ENCODE results near the gene LYPD6B. TPM values are rescaled to one million over a fixed set of nuclear protein-coding genes. Genes with fewer than 3 reads are reported as not detected.
A peak's percentile ranks its signal among the peaks of the same experiment; 100 is the strongest.

Gene LYPD6B
- total RNA-seq, 2 experiments from 2014 or later, result not detected

DNA sequence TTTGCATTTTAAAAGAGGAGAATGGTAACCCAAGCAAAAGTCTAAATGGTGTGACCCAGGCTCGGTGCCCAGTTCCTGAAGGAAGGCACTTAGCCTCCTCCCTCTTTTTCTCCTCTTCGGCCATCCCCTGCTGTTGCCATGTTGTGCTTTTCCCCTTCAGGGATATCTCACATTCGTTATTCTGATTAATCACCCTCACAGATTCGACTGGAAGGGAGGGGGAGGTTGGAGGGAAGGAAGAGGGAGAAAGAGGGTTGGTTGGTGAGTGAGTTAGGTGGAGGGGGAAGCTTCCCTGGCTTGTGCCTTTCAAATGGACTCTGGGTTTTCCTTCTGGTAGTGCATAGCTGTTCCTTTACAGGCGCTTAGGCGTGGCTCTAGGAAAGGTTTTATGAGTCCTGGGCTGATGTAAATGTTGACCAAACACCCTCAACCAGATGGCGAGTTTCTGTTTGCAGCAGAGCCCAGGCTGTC lies 39.0 kb upstream of the LYPD6B start:
- H3K9me3 Mint-ChIP-seq, result no peaks in the 10 kb centered on the region
- ATAC-seq (no peak), DNase-seq (no peak)
- intact Hi-C loops (cut with micrococcal nuclease), result loop anchor here (10.0 kb wide), 1 partner anchor 435 kb away; no protein-coding TSS in a partner anchor
- no peak overlapping the region for H3K4me3 Mint-ChIP-seq
- peaks cover 18% of the 10 kb centered on the region for H3K4me1 Mint-ChIP-seq (ENCODE audit: low read depth)
- H3K36me3 Mint-ChIP-seq (ENCODE audit: low read depth), result peaks cover 4% of the 10 kb centered on the region
- no peak overlapping the region for H3K27ac Mint-ChIP-seq
- CTCF ChIA-PET, result interaction anchor here (0.7 to 1.2 kb wide), 2 partner anchors 14 to 18 kb away, joined by 3 read pairs; no protein-coding TSS in a partner anchor
- no peaks in the 10 kb centered on the region for H3K27me3 Mint-ChIP-seq
- TF ChIP-seq, protein P1, sequence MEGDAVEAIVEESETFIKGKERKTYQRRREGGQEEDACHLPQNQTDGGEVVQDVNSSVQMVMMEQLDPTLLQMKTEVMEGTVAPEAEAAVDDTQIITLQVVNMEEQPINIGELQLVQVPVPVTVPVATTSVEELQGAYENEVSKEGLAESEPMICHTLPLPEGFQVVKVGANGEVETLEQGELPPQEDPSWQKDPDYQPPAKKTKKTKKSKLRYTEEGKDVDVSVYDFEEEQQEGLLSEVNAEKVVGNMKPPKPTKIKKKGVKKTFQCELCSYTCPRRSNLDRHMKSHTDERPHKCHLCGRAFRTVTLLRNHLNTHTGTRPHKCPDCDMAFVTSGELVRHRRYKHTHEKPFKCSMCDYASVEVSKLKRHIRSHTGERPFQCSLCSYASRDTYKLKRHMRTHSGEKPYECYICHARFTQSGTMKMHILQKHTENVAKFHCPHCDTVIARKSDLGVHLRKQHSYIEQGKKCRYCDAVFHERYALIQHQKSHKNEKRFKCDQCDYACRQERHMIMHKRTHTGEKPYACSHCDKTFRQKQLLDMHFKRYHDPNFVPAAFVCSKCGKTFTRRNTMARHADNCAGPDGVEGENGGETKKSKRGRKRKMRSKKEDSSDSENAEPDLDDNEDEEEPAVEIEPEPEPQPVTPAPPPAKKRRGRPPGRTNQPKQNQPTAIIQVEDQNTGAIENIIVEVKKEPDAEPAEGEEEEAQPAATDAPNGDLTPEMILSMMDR (IDR thresholded peaks at IDR 0.05), result no peak
- POLR2A ChIA-PET, result no interaction called here

DNA sequence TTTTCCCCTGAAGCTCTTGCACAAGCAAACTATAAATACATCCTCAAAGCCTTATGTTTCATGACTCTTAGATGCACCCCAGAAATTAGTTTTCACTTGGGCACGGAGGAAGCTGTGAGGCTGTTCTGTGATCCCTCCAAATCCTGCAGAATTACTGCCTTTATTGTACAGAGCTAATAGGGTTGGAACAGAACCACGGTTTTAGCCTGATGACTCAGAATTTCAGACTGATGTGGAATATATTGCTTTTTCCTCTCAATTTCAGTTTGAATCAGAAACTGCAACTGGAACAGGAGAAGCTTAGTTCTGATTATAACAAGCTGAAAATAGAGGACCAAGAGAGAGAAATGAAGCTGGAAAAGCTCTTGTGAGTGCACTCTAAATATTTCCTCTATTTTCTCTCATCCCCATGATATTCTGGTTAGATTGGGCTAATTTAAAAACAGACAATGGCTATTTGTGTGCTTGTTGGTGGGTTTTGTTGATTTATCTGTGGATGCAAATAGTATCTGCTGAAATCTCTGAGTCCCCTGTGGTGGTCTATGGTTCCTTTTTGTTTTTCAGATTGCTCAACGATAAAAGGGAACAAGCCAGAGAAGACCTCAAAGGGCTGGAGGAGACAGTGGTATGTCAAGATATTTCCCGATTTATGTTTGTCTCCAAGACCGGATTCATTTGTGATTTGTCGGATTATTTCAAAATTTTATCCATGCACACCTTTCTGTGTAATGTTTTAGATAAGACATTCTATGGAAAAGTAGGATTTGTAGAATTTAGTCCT lies 38.2 kb upstream of the LYPD6B start:
- Mint-ChIP-seq H3K27ac (no peak overlapping the region), H3K36me3 (ENCODE audit: low read depth) (peaks cover 4% of the 10 kb centered on the region), H3K4me3 (no peak overlapping the region), H3K27me3 (no peaks in the 10 kb centered on the region), H3K9me3 (no peaks in the 10 kb centered on the region), H3K4me1 (ENCODE audit: low read depth) (peaks cover 18% of the 10 kb centered on the region)
- CTCF ChIA-PET, result interaction anchor here (0.9 to 1.3 kb wide), 4 partner anchors 9 to 39 kb away, joined by 3 to 6 read pairs (median 3); no protein-coding TSS in a partner anchor
- ATAC-seq (peak; percentile 62), DNase-seq (no peak)
- intact Hi-C loops (cut with micrococcal nuclease), result no loop called here
- TF ChIP-seq, protein P1 (IDR thresholded peaks at IDR 0.05), result no peak
- POLR2A ChIA-PET, result no interaction called here

DNA sequence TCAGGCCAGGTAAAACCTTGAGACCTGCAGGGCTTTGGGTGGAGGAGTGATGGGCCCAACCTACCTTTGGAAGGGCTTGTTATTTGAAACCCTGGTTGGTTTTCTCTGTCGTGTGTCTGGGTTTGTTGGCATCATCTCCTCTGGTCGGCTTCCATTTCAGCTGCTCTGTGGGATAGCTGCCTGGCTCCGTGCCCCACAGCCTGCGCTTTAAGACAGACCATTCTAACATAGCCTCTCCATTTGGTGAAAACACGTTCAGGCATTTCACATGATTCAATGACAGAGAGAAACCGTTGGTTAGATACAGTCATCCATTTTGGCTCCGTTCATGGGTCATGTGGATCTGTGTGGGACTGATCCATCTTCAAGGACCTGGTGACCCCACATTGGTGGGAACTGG lies 37.0 kb upstream of the LYPD6B start:
- intact Hi-C loops (cut with micrococcal nuclease), result no loop called here
- H3K27ac Mint-ChIP-seq, result no peak overlapping the region
- H3K4me3 Mint-ChIP-seq, result no peak overlapping the region
- POLR2A ChIA-PET, result no interaction called here
- no peaks in the 10 kb centered on the region for H3K9me3 Mint-ChIP-seq
- DNase-seq, result no peak
- peaks cover 4% of the 10 kb centered on the region for H3K36me3 Mint-ChIP-seq (ENCODE audit: low read depth)
- TF ChIP-seq, protein P1 (IDR thresholded peaks at IDR 0.05), result no peak
- H3K27me3 Mint-ChIP-seq, result no peaks in the 10 kb centered on the region
- CTCF ChIA-PET, result no interaction called here
- H3K4me1 Mint-ChIP-seq (ENCODE audit: low read depth), result peaks cover 18% of the 10 kb centered on the region
- no peak for ATAC-seq

DNA sequence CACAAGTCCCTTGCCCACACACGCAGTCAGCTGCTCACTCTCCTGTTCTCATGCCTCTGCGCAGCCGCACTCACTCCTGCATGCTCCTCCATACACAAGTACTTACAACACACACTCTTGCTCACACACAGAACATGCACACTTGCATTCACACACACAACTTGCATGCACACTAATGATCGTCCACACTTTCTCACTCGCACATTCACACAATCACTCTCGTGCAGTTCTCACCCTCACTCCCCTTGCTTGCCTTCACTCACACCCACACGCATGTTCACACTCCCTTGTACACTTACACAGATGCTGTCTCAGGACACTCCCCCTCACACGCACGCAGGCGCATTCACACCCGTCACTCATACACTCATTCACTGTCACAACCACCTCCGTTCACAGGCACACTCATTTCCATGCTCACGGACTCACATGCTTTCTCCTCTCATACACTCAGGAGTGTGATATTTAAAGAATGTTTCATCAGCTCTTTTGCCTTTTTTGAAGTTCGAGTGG lies 36.1 kb upstream of the LYPD6B start:
- H3K4me3 Mint-ChIP-seq, result no peak overlapping the region
- intact Hi-C loops (cut with micrococcal nuclease), result no loop called here
- no peaks in the 10 kb centered on the region for H3K9me3 Mint-ChIP-seq
- H3K4me1 Mint-ChIP-seq (ENCODE audit: low read depth), result peaks cover 18% of the 10 kb centered on the region
- ATAC-seq, result no peak
- TF ChIP-seq, protein P1 (IDR thresholded peaks at IDR 0.05), result no peak
- H3K27me3 Mint-ChIP-seq, result no peaks in the 10 kb centered on the region
- no peak overlapping the region for H3K27ac Mint-ChIP-seq
- ChIA-PET POLR2A (no interaction called here), CTCF (no interaction called here)
- no peak for DNase-seq
- H3K36me3 Mint-ChIP-seq (ENCODE audit: low read depth), result peaks cover 4% of the 10 kb centered on the region

Measured in activated CD8-positive, alpha-beta T cell treated with anti-CD3 and anti-CD28 coated beads for 36 hours (primary cell).